ENCODE data around the gene TRAF3IP1.
"Not testable (repeated sequence)": the region's sequence is repeated elsewhere in the genome, so short reads cannot be mapped to it uniquely, and the experiment has no call there.

TRAF3IP1 gene

GRCh38 chr2:238344035-238344434 is 23.7 kb downstream of the TRAF3IP1 start:
- no peak for DNase-seq

GRCh38 chr2:238344517-238344916 is 24.2 kb downstream of the TRAF3IP1 start:
- DNase-seq, result no peak

GRCh38 chr2:238345297-238345968 is 25.1 kb downstream of the TRAF3IP1 start:
- DNase-seq, result no peak

- DNase-seq, result no peak
Measured at GRCh38 chr2:238346544-238346943, 26.2 kb downstream of the TRAF3IP1 start.

GRCh38 chr2:238350150-238350897 is 30.0 kb downstream of the TRAF3IP1 start:
- no peak for DNase-seq

- no peak for DNase-seq
Measured at GRCh38 chr2:238351315-238351714, 31.0 kb downstream of the TRAF3IP1 start.

GRCh38 chr2:238352361-238352760 is 32.0 kb downstream of the TRAF3IP1 start:
- DNase-seq, result no peak

- DNase-seq, result no peak
Measured at GRCh38 chr2:238358769-238359168, 38.5 kb downstream of the TRAF3IP1 start.

GRCh38 chr2:238359403-238359802 is 39.1 kb downstream of the TRAF3IP1 start:
- no peak for DNase-seq

- DNase-seq, result no peak
Measured at GRCh38 chr2:238361877-238362276, 41.6 kb downstream of the TRAF3IP1 start.

- DNase-seq, result no peak
Measured at GRCh38 chr2:238362626-238363025, 42.3 kb downstream of the TRAF3IP1 start.

GRCh38 chr2:238369591-238370040 is 49.3 kb downstream of the TRAF3IP1 start:
- DNase-seq, result no peak

- no peak for DNase-seq
Measured at GRCh38 chr2:238370094-238370822, 49.9 kb downstream of the TRAF3IP1 start.

- peak; percentile 66 to 69 for DNase-seq
Measured at GRCh38 chr2:238370823-238371372, 50.6 kb downstream of the TRAF3IP1 start.

- not testable (repeated sequence) for DNase-seq
Measured at GRCh38 chr2:238372277-238372676, 52.0 kb downstream of the TRAF3IP1 start.

GRCh38 chr2:238376884-238377391 is 56.6 kb downstream of the TRAF3IP1 start:
- DNase-seq, result peak in 1 of 2 experiments; percentile 25

- DNase-seq, result no peak
Measured at GRCh38 chr2:238378230-238379095, 58.1 kb downstream of the TRAF3IP1 start.

GRCh38 chr2:238379096-238379810 is 58.9 kb downstream of the TRAF3IP1 start:
- DNase-seq, result peak; percentile 43 to 49

GRCh38 chr2:238380336-238380735 is 60.0 kb downstream of the TRAF3IP1 start:
- DNase-seq, result no peak

GRCh38 chr2:238380785-238381184 is 60.5 kb downstream of the TRAF3IP1 start:
- no peak for DNase-seq

Measured in activated T-cell treated with anti-CD3 and anti-CD28 coated beads, Interleukin-2, amount 50 U/mL, for 48 hours (primary cell).